ENCODE results near the gene EMC1. TPM values are rescaled to one million over a fixed set of nuclear protein-coding genes. Genes with fewer than 3 reads are reported as not detected.
"Not testable (repeated sequence)": the region's sequence is repeated elsewhere in the genome, so short reads cannot be mapped to it uniquely, and the experiment has no call there.

EMC1 gene
- total RNA-seq: 30.6 TPM
- 10 to 100 TPM; 29.0 to 43.3 (median 36.0) TPM for polyA plus RNA-seq (ENCODE audit: insufficient read depth in 1 of 8, insufficient read length in 8 of 8, low replicate concordance in 1 of 8)
- long read RNA-seq, donor 1, full-length matches to known transcripts: 1 of 1 reads
- long read RNA-seq, donor 1, partial matches to known transcripts: 0 of 1 reads
- long read RNA-seq, donor 1, other reads (novel, unspliced or antisense): 0 of 1 reads
- long read RNA-seq, donor 2, full-length matches to known transcripts: 1 of 1 reads
- long read RNA-seq, donor 2, partial matches to known transcripts: 0 of 1 reads
- long read RNA-seq, donor 2, other reads (novel, unspliced or antisense): 0 of 1 reads
- long read RNA-seq, donor 3, full-length matches to known transcripts: 9 of 23 reads
- long read RNA-seq, donor 3, partial matches to known transcripts: 14 of 23 reads
- long read RNA-seq, donor 3, other reads (novel, unspliced or antisense): 0 of 23 reads
- long read RNA-seq, donor 4, full-length matches to known transcripts: 3 of 3 reads
- long read RNA-seq, donor 4, partial matches to known transcripts: 0 of 3 reads
- long read RNA-seq, donor 4, other reads (novel, unspliced or antisense): 0 of 3 reads
- long read RNA-seq, donor 5, full-length matches to known transcripts: 7 of 24 reads
- long read RNA-seq, donor 5, partial matches to known transcripts: 12 of 24 reads
- long read RNA-seq, donor 5, other reads (novel, unspliced or antisense): 5 of 24 reads
- long read RNA-seq, donor 6, full-length matches to known transcripts: 3 of 3 reads
- long read RNA-seq, donor 6, partial matches to known transcripts: 0 of 3 reads
- long read RNA-seq, donor 6, other reads (novel, unspliced or antisense): 0 of 3 reads
- long read RNA-seq, donor 7, partial matches to known transcripts: 5 of 5 reads
- long read RNA-seq, donor 7, other reads (novel, unspliced or antisense): 0 of 5 reads
- long read RNA-seq, donor 8, full-length matches to known transcripts: 5 of 5 reads
- long read RNA-seq, donor 8, partial matches to known transcripts: 0 of 5 reads
- long read RNA-seq, donor 8, other reads (novel, unspliced or antisense): 0 of 5 reads
- long read RNA-seq, donor 9, full-length matches to known transcripts: 2 of 28 reads
- long read RNA-seq, donor 9, partial matches to known transcripts: 8 of 28 reads
- long read RNA-seq, donor 9, other reads (novel, unspliced or antisense): 18 of 28 reads
- long read RNA-seq, donor 10, full-length matches to known transcripts: 2 of 36 reads
- long read RNA-seq, donor 10, partial matches to known transcripts: 11 of 36 reads
- long read RNA-seq, donor 10, other reads (novel, unspliced or antisense): 23 of 36 reads
- long read RNA-seq, donor 11, full-length matches to known transcripts: 2 of 2 reads
- long read RNA-seq, donor 11, partial matches to known transcripts: 0 of 2 reads
- long read RNA-seq, donor 11, other reads (novel, unspliced or antisense): 0 of 2 reads

GRCh38 chr1:19251305-19252196 is at the start of gene EMC1, which contains the start of gene MRTO4:
Gene EMC1 (minus strand): TSS chr1:19251524. CDS start chr1:19251509, 15 bp downstream.
Gene MRTO4 (plus strand): TSS chr1:19251805. CDS start chr1:19251836, 31 bp downstream.
- H3K27ac ChIP-seq (ENCODE audit: low read length): peak within 1 kb of the TSS; percentile 96
- H3K36me3 ChIP-seq (ENCODE audit: control insufficient read depth, insufficient read depth, low read length): peaks cover 19% of the 10 kb centered on the region
- H3K27me3 ChIP-seq (ENCODE audit: control insufficient read depth, insufficient read depth, low read length): no peaks in the 10 kb centered on the region
- WGBS (ENCODE audit: insufficient coverage): under 1% methylated on average over 81 of the region's 81 CpGs
- H3K9me3 ChIP-seq (replicated peaks; ENCODE audit: control insufficient read depth, low read depth, low read length): no peaks in the 10 kb centered on the region
- DNase-seq: peak; percentile 91
- peaks cover 22% of the 10 kb centered on the region for H3K4me1 ChIP-seq (ENCODE audit: control insufficient read depth, insufficient read depth, low read length)
- peak within 1 kb of the TSS; percentile 97 for H3K4me3 ChIP-seq (ENCODE audit: low read length)

GRCh38 chr1:19300211-19300610 is 48.9 kb upstream of the EMC1 start:
- Histone ChIP-seq H3K9me3 (replicated peaks; ENCODE audit: control insufficient read depth, low read depth, low read length) (peaks cover 5% of the 10 kb centered on the region), H3K27me3 (ENCODE audit: control insufficient read depth, insufficient read depth, low read length) (no peaks in the 10 kb centered on the region), H3K36me3 (ENCODE audit: control insufficient read depth, insufficient read depth, low read length) (peaks cover 23% of the 10 kb centered on the region), H3K4me1 (ENCODE audit: control insufficient read depth, insufficient read depth, low read length) (peaks cover 12% of the 10 kb centered on the region), H3K4me3 (ENCODE audit: low read length) (no peak overlapping the region), H3K27ac (ENCODE audit: low read length) (no peak overlapping the region)
- no peak for DNase-seq
- WGBS (ENCODE audit: insufficient coverage): no CpG with 5 or more reads among the region's 2 CpGs

GRCh38 chr1:19294638-19295037 is 43.3 kb upstream of the EMC1 start:
- H3K9me3 ChIP-seq (replicated peaks; ENCODE audit: control insufficient read depth, low read depth, low read length): peaks cover 22% of the 10 kb centered on the region
- no peak for DNase-seq
- peaks cover 3% of the 10 kb centered on the region for H3K4me1 ChIP-seq (ENCODE audit: control insufficient read depth, insufficient read depth, low read length)
- no peaks in the 10 kb centered on the region for H3K27me3 ChIP-seq (ENCODE audit: control insufficient read depth, insufficient read depth, low read length)
- H3K4me3 ChIP-seq (ENCODE audit: low read length): no peak overlapping the region
- WGBS (ENCODE audit: insufficient coverage): no CpG with 5 or more reads among the region's 2 CpGs
- peaks cover 5% of the 10 kb centered on the region for H3K36me3 ChIP-seq (ENCODE audit: control insufficient read depth, insufficient read depth, low read length)
- H3K27ac ChIP-seq (ENCODE audit: low read length): no peak overlapping the region

- peaks cover 3% of the 10 kb centered on the region for H3K27me3 ChIP-seq (ENCODE audit: control insufficient read depth, insufficient read depth, low read length)
- WGBS (ENCODE audit: insufficient coverage): 27% methylated on average over 1 of the region's 2 CpGs
- no peak for DNase-seq
- H3K9me3 ChIP-seq (replicated peaks; ENCODE audit: control insufficient read depth, low read depth, low read length): peaks cover 7% of the 10 kb centered on the region
- H3K4me3 ChIP-seq (ENCODE audit: low read length): peak overlapping the region; percentile 43
- H3K27ac ChIP-seq (ENCODE audit: low read length): no peak overlapping the region
- H3K4me1 ChIP-seq (ENCODE audit: control insufficient read depth, insufficient read depth, low read length): peaks cover 8% of the 10 kb centered on the region
- H3K36me3 ChIP-seq (ENCODE audit: control insufficient read depth, insufficient read depth, low read length): peaks cover 2% of the 10 kb centered on the region
Measured at GRCh38 chr1:19289244-19289643, 37.9 kb upstream of the EMC1 start.

GRCh38 chr1:19288324-19289241 is 37.3 kb upstream of the EMC1 start, which contains the start of gene AKR7A3:
Gene AKR7A3 (minus strand): TSS chr1:19288770. CDS start chr1:19288709, 61 bp downstream.
- not testable (repeated sequence) for H3K36me3 ChIP-seq (ENCODE audit: control insufficient read depth, insufficient read depth, low read length); H3K27me3 ChIP-seq (ENCODE audit: control insufficient read depth, insufficient read depth, low read length); H3K27ac ChIP-seq (ENCODE audit: low read length); H3K4me1 ChIP-seq (ENCODE audit: control insufficient read depth, insufficient read depth, low read length); H3K9me3 ChIP-seq (replicated peaks; ENCODE audit: control insufficient read depth, low read depth, low read length)
- peak; percentile 33 for DNase-seq
- peak within 1 kb of the TSS; percentile 43 for H3K4me3 ChIP-seq (ENCODE audit: low read length)
- 10% methylated on average over 55 of the region's 82 CpGs for WGBS (ENCODE audit: insufficient coverage)

- Histone ChIP-seq H3K9me3 (replicated peaks; ENCODE audit: control insufficient read depth, low read depth, low read length) (no peaks in the 10 kb centered on the region), H3K36me3 (ENCODE audit: control insufficient read depth, insufficient read depth, low read length) (peaks cover 8% of the 10 kb centered on the region), H3K4me3 (ENCODE audit: low read length) (no peak overlapping the region), H3K27ac (ENCODE audit: low read length) (no peak overlapping the region), H3K27me3 (ENCODE audit: control insufficient read depth, insufficient read depth, low read length) (peaks cover 3% of the 10 kb centered on the region), H3K4me1 (ENCODE audit: control insufficient read depth, insufficient read depth, low read length) (peaks cover 8% of the 10 kb centered on the region)
- no peak for DNase-seq
- WGBS (ENCODE audit: insufficient coverage): 92% methylated on average over 8 of the region's 13 CpGs
Measured at GRCh38 chr1:19287436-19288185, 36.3 kb upstream of the EMC1 start.

GRCh38 chr1:19285807-19286206 is 34.5 kb upstream of the EMC1 start:
- peaks cover 10% of the 10 kb centered on the region for H3K36me3 ChIP-seq (ENCODE audit: control insufficient read depth, insufficient read depth, low read length)
- H3K4me3 ChIP-seq (ENCODE audit: low read length); DNase-seq; H3K27ac ChIP-seq (ENCODE audit: low read length); H3K4me1 ChIP-seq (ENCODE audit: control insufficient read depth, insufficient read depth, low read length); H3K9me3 ChIP-seq (replicated peaks; ENCODE audit: control insufficient read depth, low read depth, low read length); H3K27me3 ChIP-seq (ENCODE audit: control insufficient read depth, insufficient read depth, low read length): not testable (repeated sequence)
- WGBS (ENCODE audit: insufficient coverage): 69% methylated on average over 3 of the region's 3 CpGs

GRCh38 chr1:19285366-19285765 is 34.0 kb upstream of the EMC1 start:
- not testable (repeated sequence) for H3K4me1 ChIP-seq (ENCODE audit: control insufficient read depth, insufficient read depth, low read length); H3K27me3 ChIP-seq (ENCODE audit: control insufficient read depth, insufficient read depth, low read length); H3K27ac ChIP-seq (ENCODE audit: low read length); H3K4me3 ChIP-seq (ENCODE audit: low read length); DNase-seq; H3K9me3 ChIP-seq (replicated peaks; ENCODE audit: control insufficient read depth, low read depth, low read length)
- no CpG with 5 or more reads among the region's 3 CpGs for WGBS (ENCODE audit: insufficient coverage)
- H3K36me3 ChIP-seq (ENCODE audit: control insufficient read depth, insufficient read depth, low read length): peaks cover 10% of the 10 kb centered on the region

Data from muscle of leg (tissue), 16 donors.